D721Med (cell line): ENCODE results near the gene SLC1A2.

ENCODE experiments used
- DNase-seq: peaks from one replicate; pipeline ENCODE4 v3.0.0; 2011; ENCODE audit warnings: low spot score; ENCODE audit not compliant: insufficient read length
- FAIRE-seq: peaks from 2 replicates; lab custom pipeline; 2011; peaks lifted over from hg19 to GRCh38; lab: Jason Lieb, UNC
- CTCF ChIP-seq: IDR thresholded peaks from 2 replicates; pipeline ENCODE4 v1.5.1; 2012; ENCODE audit warnings: mild to moderate bottlenecking, control low read depth; ENCODE audit not compliant: insufficient read depth; ENCODE audit errors: missing control alignments

SLC1A2 gene

GRCh38 chr11:35267504-35267903 lies 151.9 kb downstream of the SLC1A2 start:
- DNase-seq (no peak), FAIRE-seq (no peak)

GRCh38 chr11:35265755-35266454 lies 153.5 kb downstream of the SLC1A2 start:
- DNase-seq (no peak), FAIRE-seq (no peak)
- no peak for TF ChIP-seq CTCF

More at GRCh38 chr11:35267504-35267903, 151.9 kb downstream of the SLC1A2 start:
- no peak for TF ChIP-seq CTCF

DNA sequence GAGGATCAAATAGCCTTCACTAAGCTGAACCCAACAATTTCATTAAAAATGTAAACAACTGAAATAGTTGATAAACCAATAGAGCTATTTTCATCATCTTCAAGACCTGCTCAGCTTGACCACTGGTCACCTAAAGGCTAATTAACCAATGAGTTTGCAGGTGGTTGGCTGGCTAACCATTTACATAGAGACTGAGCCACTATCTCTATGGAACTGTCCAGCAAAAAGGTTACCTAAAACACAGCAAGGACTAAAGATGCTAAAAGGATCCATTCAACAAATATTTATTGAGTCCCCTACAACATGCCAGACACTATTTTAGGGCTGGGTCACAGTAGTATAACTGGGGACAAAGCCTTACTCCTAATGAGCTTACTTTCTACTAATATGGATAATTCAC lies 156.6 kb downstream of the SLC1A2 start:
- no peak for FAIRE-seq
- TF ChIP-seq CTCF = no peak
- DNase-seq = no peak

DNA sequence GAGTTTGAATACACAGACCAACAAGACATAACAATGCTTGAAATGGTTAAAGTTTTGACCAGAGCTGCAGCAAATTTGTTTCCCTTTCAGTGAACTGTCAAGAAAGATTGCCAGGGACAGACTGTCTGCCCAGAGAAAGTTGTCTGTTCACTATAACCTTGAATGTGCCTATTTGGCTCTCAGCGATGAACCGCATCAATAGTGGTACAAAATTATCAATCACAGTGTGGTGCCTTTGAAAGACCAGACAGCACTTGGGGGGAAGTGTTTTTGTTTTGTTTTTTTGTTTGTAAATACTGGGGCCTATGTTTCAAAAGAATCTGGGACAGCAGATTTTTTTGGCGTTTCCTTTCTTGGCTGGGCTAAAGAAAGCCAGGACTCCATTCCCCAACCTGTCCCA lies 157.3 kb downstream of the SLC1A2 start:
- FAIRE-seq (no peak), DNase-seq (no peak)
- no peak for TF ChIP-seq CTCF

- peak; percentile 53 for TF ChIP-seq CTCF
- no peak for FAIRE-seq
- DNase-seq = no peak
These were observed 158.2 kb downstream of the SLC1A2 start for GRCh38 chr11:35261197-35261596.

DNA sequence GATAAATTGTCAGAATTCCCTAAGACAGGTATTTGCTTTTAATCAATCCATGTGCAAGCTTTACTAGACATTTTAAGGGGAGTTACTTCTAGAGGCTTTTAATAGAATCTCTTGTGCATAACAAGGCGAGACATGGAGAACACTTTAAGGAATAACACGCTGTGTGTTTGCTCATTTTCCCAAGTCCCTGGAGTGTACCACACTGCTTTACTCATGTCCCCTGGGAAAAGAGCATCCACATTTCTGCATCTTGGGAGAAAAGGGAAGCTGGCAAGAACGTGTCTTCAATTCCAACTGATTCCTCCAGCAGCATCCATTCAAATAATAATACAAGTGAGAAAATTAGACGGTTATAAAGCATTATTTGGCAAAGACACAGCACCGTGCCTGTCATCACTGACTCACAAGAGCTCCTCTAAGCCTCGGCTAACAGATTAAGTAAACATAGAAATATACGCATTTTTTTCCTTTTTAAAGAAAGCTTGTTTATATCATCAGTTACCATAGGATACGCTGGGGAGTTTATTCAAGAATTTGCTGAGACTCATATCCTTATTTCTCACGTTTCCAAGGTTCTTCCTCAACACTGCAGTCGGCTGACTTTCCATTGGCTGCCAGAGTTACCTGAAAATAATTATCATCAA lies 158.9 kb downstream of the SLC1A2 start:
- DNase-seq (no peak), FAIRE-seq (no peak)
- TF ChIP-seq CTCF = no peak

GRCh38 chr11:35259529-35259928 lies 159.8 kb downstream of the SLC1A2 start:
- no peak for TF ChIP-seq CTCF
- DNase-seq = no peak
- FAIRE-seq = no peak
